A549 treated with AZD9567 at 1 μM for 4 hours (cell line): ENCODE results near the gene SRMS. TPM values are rescaled to one million over a fixed set of nuclear protein-coding genes. Genes with fewer than 3 reads are reported as not detected.

ENCODE experiments used
- total RNA-seq: library from RNA; stranded (reverse); fragments of 200-300 nt; extraction: Qiagen RNA extraction; gene quantifications from 5 replicates; pipeline ENCODE4 v1.2.3, GENCODE V29; 2022; ENCODE audit not compliant: insufficient read depth

SRMS gene
- total RNA-seq = 0.10 to 0.15 TPM (median 0.10 TPM) in 4 of 5 replicates, not detected in the other

GRCh38 chr20:63547725-63548480 lies at the start of gene SRMS:
SRMS (minus strand) TSS chr20:63547749; CDS start chr20:63547463, 286 bp downstream.

GRCh38 chr20:63574156-63574828 lies 26.7 kb upstream of the SRMS start, which contains the start of gene HELZ2:
HELZ2 (minus strand) TSS chr20:63574239; CDS start chr20:63572385, 1,854 bp downstream.

GRCh38 chr20:63553933-63554290 lies 6.4 kb upstream of the SRMS start, which contains the start of gene FNDC11:
FNDC11 (plus strand) TSS chr20:63554159; CDS start chr20:63555664, 1,505 bp downstream.

GRCh38 chr20:63536997-63537524 lies 10.5 kb downstream of the SRMS start, which contains the start of gene PTK6:
PTK6 (minus strand) TSS chr20:63537376; CDS start chr20:63537314, 62 bp downstream.

GRCh38 chr20:63520504-63520933 lies 27.0 kb downstream of the SRMS start, which contains the start of gene PPDPF:
PPDPF (plus strand) TSS chr20:63520765; CDS start chr20:63521309, 544 bp downstream.

GRCh38 chr20:63498960-63499337 lies 48.6 kb downstream of the SRMS start, which contains the start of gene EEF1A2:
EEF1A2 (minus strand) TSS chr20:63499083; CDS start chr20:63497763, 1,320 bp downstream.

Other genes with a start within 250 kb of the SRMS start
- gene CHRNA4, start 186.4 kb downstream of the SRMS start, total RNA-seq = 0.22 to 0.33 TPM (median 0.26 TPM) in 4 of 5 replicates, not detected in the other
- gene KCNQ2, start 75.1 kb downstream of the SRMS start, total RNA-seq = 0.46 to 0.77 TPM (median 0.50 TPM) in 4 of 5 replicates, not detected in the other
- 120 to 184 TPM (median 152 TPM) in 5 replicates for gene EEF1A2, start 48.7 kb downstream of the SRMS start, total RNA-seq
- 265 to 354 TPM (median 319 TPM) in 5 replicates for gene PPDPF, start 27.0 kb downstream of the SRMS start, total RNA-seq
- gene PTK6, start 10.4 kb downstream of the SRMS start, total RNA-seq = 2.7 to 4.8 TPM (median 3.2 TPM) in 5 replicates
- gene FNDC11, start 6.4 kb upstream of the SRMS start, total RNA-seq = 0.09 to 0.27 TPM (median 0.26 TPM) in 4 of 5 replicates, not detected in the other
- 16.7 to 27.1 TPM (median 23.0 TPM) in 5 replicates for gene HELZ2, start 26.5 kb upstream of the SRMS start, total RNA-seq
- gene GMEB2, start 79.4 kb upstream of the SRMS start, total RNA-seq = 9.9 to 10.4 TPM (median 10.2 TPM) in 5 replicates
- gene STMN3, start 105.7 kb upstream of the SRMS start, total RNA-seq = 7.1 to 11.6 TPM (median 9.6 TPM) in 5 replicates
- gene RTEL1, start 110.6 kb upstream of the SRMS start, total RNA-seq = 5.3 to 10.2 TPM (median 8.0 TPM) in 5 replicates
- gene TNFRSF6B, start 148.9 kb upstream of the SRMS start, total RNA-seq = 0.94 to 1.3 TPM (median 0.98 TPM) in 4 of 5 replicates, not detected in the other
- gene ARFRP1, start 160.2 kb upstream of the SRMS start, total RNA-seq = 19.5 to 40.9 TPM (median 38.8 TPM) in 5 replicates
- 26.8 to 30.4 TPM (median 28.6 TPM) in 5 replicates for gene ZGPAT, start 160.3 kb upstream of the SRMS start, total RNA-seq
- 1.8 to 11.6 TPM (median 10.8 TPM) in 5 replicates for gene LIME1, start 188.9 kb upstream of the SRMS start, total RNA-seq
- 60.1 to 101 TPM (median 93.3 TPM) in 5 replicates for gene SLC2A4RG, start 192.0 kb upstream of the SRMS start, total RNA-seq